Left ventricle myocardium inferior (tissue), 1 donor: ENCODE results near the gene ZRANB2. TPM values are rescaled to one million over a fixed set of nuclear protein-coding genes. Genes with fewer than 3 reads are reported as not detected.

Experiments used
- DNase-seq: peaks from one replicate; pipeline ENCODE4 v3.0.0-alpha.2; 2020
- H3K27ac ChIP-seq: fragments of 200-600 bp; replicated peaks from 2 replicates; pipeline ENCODE4 v1.8.0; 2021
- H3K27me3 ChIP-seq: fragments of 200-600 bp; 2 replicates; pipeline ENCODE4 v1.8.0; 2021; ENCODE audit warnings: low read depth
- H3K36me3 ChIP-seq: fragments of 200-600 bp; 2 replicates; pipeline ENCODE4 v1.8.0; 2021
- H3K4me1 ChIP-seq: fragments of 200-600 bp; 2 replicates; pipeline ENCODE4 v1.8.0; 2021
- H3K4me3 ChIP-seq: fragments of 200-600 bp; 2 replicates; pipeline ENCODE4 v1.8.0; 2021; ENCODE audit warnings: mild to moderate bottlenecking, moderate library complexity
- H3K9me3 ChIP-seq: fragments of 200-600 bp; replicated peaks from 2 replicates; pipeline ENCODE4 v1.8.0; 2021
- intact Hi-C: fragments of 100-400 bp; cut with micrococcal nuclease; formaldehyde crosslinking; loops from one replicate; pipeline ENCODE4 v1.11.0; 2022
- long read RNA-seq: library from polyadenylated mRNA; unstranded; transcript quantifications from one replicate; pipeline ENCODE4 v2.0.0, GENCODE V29; 2021
- total RNA-seq: library from RNA; stranded (reverse); fragmentation: NEBNext Ultra II Directional; extraction: Animal tissue kit (Norgen Biotek cat#: 25700); gene quantifications from one replicate; pipeline ENCODE4 v1.2.1, GENCODE V29; 2021
- TF ChIP-seq, protein P1 (sequence below): fragments of 200-600 bp; IDR thresholded peaks from 2 replicates; pipeline ENCODE4 v1.8.0; 2021; ENCODE audit warnings: antibody characterized with exemption, mild to moderate bottlenecking, borderline replicate concordance
- donor health status: DM: no; HTN: yes; CAD: no; lungs with severe emphysema.

Gene ZRANB2
- 58.5 TPM for total RNA-seq
- long read RNA-seq, transcript ZRANB2-201 (11 exons, 2,821 nt): minor isoform, 33 of 88 reads
- long read RNA-seq, transcript ZRANB2-202 (10 exons, 3,078 nt): major isoform, 34 of 88 reads
- long read RNA-seq, partial matches to known transcripts: 5 of 88 reads
- long read RNA-seq, other reads (novel, unspliced or antisense): 15 of 88 reads

DNA sequence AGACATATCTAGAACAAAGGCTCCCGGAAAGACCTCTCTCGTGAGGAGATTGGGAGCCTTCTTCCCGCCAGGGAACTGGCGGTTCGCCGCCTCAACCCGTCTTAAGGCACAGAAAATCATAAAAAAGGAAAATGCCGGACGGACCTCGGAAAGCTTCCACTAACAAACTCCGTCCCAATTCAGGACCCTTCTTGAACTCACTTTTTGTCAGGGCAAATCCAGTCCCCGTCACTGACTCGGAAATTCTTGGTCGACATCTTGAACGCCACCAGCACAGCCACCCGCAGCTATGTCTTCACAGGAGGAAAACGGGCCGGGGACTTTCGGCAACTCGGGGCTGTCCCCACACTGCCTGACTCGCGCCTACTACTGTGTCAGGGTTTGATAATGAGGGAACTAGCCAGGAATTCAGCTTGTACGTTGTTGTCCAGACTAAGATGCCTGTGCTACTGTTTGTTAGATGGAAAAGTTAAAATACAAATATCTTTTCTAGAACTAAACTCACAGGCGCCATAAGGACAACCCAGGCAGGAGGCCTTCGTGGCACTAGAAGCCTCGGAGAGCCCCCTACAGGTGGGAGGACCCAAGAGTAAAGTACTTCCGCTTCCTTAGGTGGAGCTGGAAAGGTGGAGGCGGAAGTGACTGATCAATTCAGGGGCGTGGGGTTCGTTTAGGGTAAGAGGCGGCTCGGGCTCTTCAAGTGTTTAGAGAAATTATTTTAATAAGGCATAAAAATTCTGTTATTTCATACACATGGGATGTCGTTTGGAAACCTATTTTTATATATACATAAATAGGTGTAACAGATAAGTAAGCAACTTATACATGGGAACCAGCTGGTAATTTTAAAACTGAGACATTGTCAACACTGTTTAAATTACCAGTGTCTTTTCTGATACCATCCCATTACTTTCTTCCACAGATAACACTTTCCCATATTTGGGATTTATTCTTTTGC, at the start of gene ZRANB2:
Gene ZRANB2 (minus strand): TSS at position 297 of the 958 bp plus-strand sequence. CDS start 40 bp downstream, at position 257.
- no peaks in the 10 kb centered on the region for H3K9me3 ChIP-seq
- intact Hi-C loops: no loop called here

DNA sequence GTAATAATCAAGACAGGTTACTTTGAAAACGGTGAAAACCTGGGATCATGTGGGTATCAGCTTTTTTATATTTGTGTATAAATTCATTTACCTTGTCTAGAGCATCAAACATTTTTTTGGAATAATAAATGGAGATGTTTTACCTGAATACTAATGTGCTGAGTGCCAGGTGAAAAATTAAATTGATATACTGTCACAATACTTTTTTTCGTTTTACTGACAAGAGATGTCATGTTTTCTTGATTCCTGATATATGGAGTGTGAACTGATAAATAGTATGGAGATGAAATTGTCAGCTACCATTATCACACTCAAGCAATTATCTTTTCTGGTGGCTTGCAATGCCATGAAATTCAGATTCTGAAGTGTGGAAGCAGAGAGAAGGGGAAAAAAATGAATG, 47.2 kb upstream of the ZRANB2 start:
- H3K9me3 ChIP-seq: peaks cover 96% of the 10 kb centered on the region
- no peaks in the 10 kb centered on the region for H3K36me3 ChIP-seq
- TF ChIP-seq, protein P1, sequence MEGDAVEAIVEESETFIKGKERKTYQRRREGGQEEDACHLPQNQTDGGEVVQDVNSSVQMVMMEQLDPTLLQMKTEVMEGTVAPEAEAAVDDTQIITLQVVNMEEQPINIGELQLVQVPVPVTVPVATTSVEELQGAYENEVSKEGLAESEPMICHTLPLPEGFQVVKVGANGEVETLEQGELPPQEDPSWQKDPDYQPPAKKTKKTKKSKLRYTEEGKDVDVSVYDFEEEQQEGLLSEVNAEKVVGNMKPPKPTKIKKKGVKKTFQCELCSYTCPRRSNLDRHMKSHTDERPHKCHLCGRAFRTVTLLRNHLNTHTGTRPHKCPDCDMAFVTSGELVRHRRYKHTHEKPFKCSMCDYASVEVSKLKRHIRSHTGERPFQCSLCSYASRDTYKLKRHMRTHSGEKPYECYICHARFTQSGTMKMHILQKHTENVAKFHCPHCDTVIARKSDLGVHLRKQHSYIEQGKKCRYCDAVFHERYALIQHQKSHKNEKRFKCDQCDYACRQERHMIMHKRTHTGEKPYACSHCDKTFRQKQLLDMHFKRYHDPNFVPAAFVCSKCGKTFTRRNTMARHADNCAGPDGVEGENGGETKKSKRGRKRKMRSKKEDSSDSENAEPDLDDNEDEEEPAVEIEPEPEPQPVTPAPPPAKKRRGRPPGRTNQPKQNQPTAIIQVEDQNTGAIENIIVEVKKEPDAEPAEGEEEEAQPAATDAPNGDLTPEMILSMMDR: no peak
- no peak for DNase-seq
- no peak overlapping the region for H3K27ac ChIP-seq
- intact Hi-C loops: no loop called here
- no peak overlapping the region for H3K4me3 ChIP-seq
- no peaks in the 10 kb centered on the region for H3K4me1 ChIP-seq
- no peaks in the 10 kb centered on the region for H3K27me3 ChIP-seq

More for the DNA sequence above, at the start of gene ZRANB2:
- Histone ChIP-seq H3K4me3 (peak within 1 kb of the TSS; percentile 90), H3K4me1 (peaks cover 42% of the 10 kb centered on the region), H3K27ac (peak within 1 kb of the TSS; percentile 94), H3K27me3 (no peaks in the 10 kb centered on the region), H3K36me3 (peaks cover 25% of the 10 kb centered on the region)
- TF ChIP-seq, protein P1: peak; percentile 72
- DNase-seq: peak; percentile 89

DNA sequence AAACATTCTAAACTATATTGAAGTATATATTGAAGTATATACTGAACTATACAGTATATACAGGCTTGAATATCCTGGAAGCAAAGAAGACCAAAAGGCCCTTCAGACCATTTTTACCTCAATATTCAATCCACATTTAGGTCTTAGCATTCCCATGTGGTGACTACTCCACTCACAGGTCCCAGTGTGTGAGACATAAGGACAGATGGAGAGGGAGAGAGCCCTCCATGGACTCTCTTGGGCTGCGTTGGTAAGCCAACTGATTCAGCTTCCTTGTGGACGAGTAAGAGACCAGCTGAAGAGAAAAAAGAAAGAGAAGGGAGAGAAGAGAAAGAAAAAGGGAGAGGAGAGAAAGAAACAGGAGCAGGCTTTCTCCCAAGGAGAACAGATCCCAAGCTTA, 37.3 kb upstream of the ZRANB2 start:
- Histone ChIP-seq H3K4me3 (no peak overlapping the region), H3K9me3 (peaks cover 26% of the 10 kb centered on the region), H3K27ac (no peak overlapping the region), H3K36me3 (no peaks in the 10 kb centered on the region), H3K4me1 (no peaks in the 10 kb centered on the region), H3K27me3 (no peaks in the 10 kb centered on the region)
- TF ChIP-seq, protein P1: no peak
- intact Hi-C loops: no loop called here
- no peak for DNase-seq

DNA sequence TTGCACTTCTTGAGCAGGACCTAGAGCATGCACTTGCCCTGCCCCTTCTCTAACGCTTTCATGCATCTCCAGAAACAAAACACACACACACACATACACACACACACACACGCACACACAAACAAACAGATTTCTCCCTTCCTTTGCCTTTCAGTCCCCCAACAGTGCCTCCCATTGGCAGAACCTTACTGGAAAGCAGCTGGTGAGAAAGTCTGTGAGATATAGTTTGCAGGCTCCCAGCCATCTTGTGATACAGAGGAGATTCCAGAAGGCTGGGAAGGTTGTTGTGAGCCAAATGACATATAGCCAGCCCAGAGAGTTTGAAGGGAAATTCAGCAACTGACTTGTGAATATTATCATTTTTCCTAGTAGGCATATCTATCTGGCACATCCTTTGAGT, 35.9 kb upstream of the ZRANB2 start:
- no peak for DNase-seq
- TF ChIP-seq, protein P1: no peak
- H3K36me3 ChIP-seq: no peaks in the 10 kb centered on the region
- intact Hi-C loops: no loop called here
- no peak overlapping the region for H3K27ac ChIP-seq
- H3K4me1 ChIP-seq: no peaks in the 10 kb centered on the region
- no peak overlapping the region for H3K4me3 ChIP-seq
- no peaks in the 10 kb centered on the region for H3K27me3 ChIP-seq
- H3K9me3 ChIP-seq: peaks cover 12% of the 10 kb centered on the region

DNA sequence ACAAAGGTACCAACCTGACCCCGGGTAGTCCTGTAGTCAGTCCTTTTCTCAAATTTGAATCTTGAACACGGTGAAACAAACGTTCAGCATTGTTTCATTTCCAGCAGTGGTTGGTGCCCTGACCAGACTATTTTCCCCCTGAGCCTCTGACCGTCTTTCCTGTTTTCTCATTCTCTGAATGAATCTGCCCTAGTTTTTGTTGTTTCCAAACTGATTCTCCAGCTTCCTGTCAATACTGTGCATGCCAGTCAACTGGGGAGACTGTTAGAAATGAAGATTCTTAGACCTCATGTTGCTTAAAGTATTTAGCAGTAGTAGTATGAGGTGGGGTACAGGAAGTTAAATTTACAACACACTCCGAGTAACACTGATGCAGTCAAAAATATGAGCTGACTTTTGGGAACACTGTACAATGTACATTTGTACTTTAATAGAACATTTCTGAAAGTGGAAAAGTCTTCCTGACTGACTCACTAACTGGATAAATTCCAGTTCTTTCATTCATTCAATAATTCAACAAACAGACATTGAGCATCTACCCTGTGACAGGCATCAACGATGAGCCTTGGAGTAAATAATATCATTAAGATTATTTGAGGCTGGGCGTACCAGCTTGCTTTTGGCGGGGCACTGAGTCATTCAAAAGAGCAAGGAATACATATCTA, 26.0 kb upstream of the ZRANB2 start:
- Histone ChIP-seq H3K27me3 (no peaks in the 10 kb centered on the region), H3K9me3 (no peaks in the 10 kb centered on the region), H3K4me1 (no peaks in the 10 kb centered on the region), H3K4me3 (no peak overlapping the region), H3K27ac (no peak overlapping the region), H3K36me3 (no peaks in the 10 kb centered on the region)
- TF ChIP-seq, protein P1: no peak
- intact Hi-C loops: no loop called here
- no peak for DNase-seq
